H1 (cell line): ENCODE measurements around the gene NDP. TPM values are rescaled to one million over a fixed set of nuclear protein-coding genes. Genes with fewer than 3 reads are reported as not detected.

Experiments
- RAD21 ChIP-seq, 2 experiments: IDR thresholded peaks in 1 of 2; conservative IDR thresholded peaks in 1 of 2; 2 replicates each; pipeline ENCODE4 v1.6.1; 2011; ENCODE audit warnings: low read depth in 2 of 2, low read length in 2 of 2, improper control_type of control experiment in 1 of 2, inconsistent platforms in 1 of 2, mild to moderate bottlenecking in 1 of 2, moderate library complexity in 1 of 2
- SP4 ChIP-seq: IDR thresholded peaks from 2 replicates; pipeline ENCODE4 v1.6.1; 2012; ENCODE audit warnings: low read length, inconsistent platforms
- polyA plus RNA-seq, 7 experiments: library from polyadenylated mRNA; depleted of rRNA in 3 of 7; stranded (reverse) in 5 of 7; unstranded in 2 of 7; fragments of >200 nt in 5 of 7; fragments of 200-250 nt in 2 of 7; gene quantifications; 1 replicate in 5 of 7; 2 replicates in 1 of 7; 4 replicates in 1 of 7; pipeline versions ENCODE4 v1.2.1 to v1.2.3, GENCODE V29; 2011 to 2013; ENCODE audit warnings: missing spikeins in 2 of 7, mixed read lengths in 2 of 7
- total RNA-seq: library from RNA; stranded (reverse); fragmentation: NEBNext Ultra II Directional; extraction: Animal tissue kit (Norgen Biotek cat#: 25700); gene quantifications from 2 replicates; pipeline ENCODE4 v1.2.1, GENCODE V29; 2021

Gene NDP
- total and polyA plus RNA-seq, 2 of the 8 experiments (the other 6 are each of a cell fraction or from before 2014, with no cell fraction given), result 0.26 to 0.82 TPM

GRCh38 chrX:44010626-44011025, 37.4 kb upstream of the NDP start (continued):
- TF ChIP-seq SP4 (no peak), RAD21 (IDR thresholded peaks at IDR 0.05 in 1 of 2, conservative IDR thresholded peaks at IDR 0.05 in 1 of 2; ENCODE audit: low read depth in 2 of 2, low read length in 2 of 2) (no peak)
